Ramos (cell line): ENCODE results near the gene FAAP100.
"Not testable (repeated sequence)": the region's sequence is repeated elsewhere in the genome, so short reads cannot be mapped to it uniquely, and the experiment has no call there.

Source experiments
- in situ Hi-C: fragments of 300-500 bp; cut with MboI; formaldehyde crosslinking; loops from one replicate; pipeline ENCODE4 v1.14.3; 2022; ENCODE audit warnings: low sequenced_read_pairs; ENCODE audit not compliant: unreplicated experiment

Gene FAAP100

DNA sequence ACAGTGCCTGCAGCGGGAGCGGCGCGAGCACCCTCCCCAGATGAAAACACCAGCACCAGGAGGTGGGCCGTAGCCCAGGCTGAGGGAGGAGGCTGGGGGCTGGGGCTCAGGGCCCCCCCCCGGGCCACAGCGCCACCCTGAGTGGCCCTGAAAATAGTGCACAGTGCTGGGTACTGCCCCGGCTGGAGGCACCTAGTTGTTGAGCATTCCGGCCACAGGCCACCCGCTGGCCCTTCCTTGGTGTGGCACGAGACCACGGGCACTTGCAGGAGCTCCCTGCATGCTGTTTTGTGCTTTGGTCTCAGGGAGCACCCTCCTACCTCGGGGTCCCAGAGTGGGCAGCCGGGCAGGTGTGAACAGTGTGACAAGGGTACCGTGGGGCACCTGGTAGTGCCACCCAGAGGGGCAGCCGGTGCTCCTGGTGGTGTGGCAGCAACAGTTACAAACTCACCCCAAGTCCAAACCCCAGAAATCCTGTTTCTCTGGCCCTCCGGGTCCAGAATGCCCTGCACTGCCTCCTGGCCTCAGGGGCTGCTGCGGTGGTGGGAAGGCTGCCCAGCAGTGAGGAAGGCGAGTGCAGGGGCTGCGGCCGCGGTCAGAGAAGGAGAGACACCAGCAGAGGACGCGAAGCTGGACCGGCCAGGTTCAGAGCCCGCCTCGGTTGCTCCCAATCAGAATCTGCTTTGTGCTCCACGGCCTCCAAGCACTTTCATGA is 12.0 kb downstream of the FAAP100 start:
- in situ Hi-C loops: no loop called here

DNA sequence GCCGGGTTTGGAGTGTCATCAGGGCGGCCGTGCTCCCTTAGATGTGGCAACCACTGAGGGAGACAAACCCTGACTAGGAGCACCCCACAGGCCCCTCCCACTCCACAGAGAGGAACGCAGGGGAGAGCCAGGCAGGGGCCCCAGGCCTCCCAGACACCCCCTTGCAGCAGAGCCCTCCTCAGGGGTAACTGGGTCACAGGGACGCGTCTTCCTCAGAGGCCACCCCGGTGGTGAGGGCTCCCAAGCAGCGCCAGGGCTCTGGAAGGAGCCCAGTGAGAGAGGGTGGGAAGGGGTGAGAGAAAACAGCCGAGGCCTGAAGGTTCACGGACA is 12.6 kb downstream of the FAAP100 start:
- in situ Hi-C loops: no loop called here

DNA sequence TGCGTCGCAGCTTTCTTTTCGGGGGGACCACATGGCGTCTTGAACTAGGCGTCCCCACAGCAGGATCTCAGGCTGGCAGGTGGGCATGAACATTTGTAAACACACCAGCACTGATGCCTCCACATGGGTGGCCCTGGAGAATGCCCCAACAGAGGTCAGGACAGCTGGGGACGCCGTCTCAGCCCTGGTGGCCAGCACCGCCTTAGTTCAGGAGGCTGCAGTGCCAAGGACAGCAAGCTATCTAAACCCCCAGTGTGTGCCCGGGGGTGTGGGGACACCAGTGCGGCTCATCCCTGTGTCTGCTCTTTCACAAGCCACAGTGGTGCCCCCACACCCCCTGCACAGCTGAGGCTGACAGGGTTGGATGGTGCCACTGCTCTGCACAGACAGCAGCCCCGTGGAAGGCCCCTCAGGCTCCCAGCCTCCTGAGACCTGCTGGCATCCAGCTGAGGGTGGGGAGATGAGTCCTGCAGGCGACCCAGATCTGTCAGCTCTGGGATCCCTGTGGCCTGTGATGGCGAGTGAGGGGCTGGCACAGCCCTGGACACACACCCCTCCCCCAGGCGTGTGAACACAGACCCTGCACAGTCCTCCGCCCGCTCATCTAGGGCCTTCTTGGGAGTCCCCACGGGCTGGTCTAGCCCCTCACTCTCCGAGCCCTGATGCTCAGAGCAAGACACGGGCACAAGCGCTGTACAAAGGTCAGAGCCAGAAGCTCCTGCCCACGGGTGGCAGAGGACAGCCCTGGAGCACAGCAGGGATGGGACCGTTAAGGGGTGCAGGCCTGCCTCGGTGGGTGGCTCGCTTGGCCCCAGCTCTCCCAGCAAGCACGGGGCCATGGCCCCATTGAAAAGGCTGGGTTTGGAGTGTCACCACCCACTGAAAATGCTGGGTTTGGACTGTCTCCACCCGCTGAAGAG is 13.2 kb downstream of the FAAP100 start:
- in situ Hi-C loops: no loop called here

DNA sequence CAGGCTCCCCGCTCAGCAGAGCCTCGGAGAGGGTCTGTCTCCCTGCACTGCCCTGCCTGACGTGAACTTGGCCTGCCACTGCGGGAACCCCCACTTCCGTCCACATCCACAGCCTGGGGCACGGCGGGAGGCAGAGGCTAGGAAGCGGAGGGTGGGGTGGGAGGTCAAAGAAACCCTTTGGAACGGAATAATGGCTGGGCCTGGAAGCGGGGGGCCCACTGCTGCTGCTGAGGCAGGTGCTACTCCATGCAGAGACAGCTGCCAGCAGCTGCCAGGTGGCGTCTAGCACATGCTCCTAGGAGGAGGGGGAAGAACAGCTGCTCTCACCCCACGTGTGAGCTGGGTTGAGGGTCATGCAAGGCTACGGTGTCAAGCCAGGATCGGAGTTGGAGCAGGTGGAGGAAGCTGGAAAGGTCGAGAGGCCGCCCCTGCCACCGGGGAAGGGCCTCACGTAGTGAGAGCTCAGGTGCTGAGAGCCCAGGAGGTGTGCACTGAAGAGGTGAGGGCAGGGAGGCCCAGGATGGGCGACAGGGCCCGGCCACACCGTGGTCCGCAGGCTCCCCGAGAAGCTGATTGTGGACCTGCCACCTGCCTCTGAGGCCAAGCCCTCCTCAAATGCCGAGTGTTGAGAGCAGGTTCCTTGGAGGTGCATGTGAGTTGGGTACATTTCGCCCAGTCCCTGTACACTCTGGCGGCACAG is 14.1 kb downstream of the FAAP100 start:
- in situ Hi-C loops: no loop called here

DNA sequence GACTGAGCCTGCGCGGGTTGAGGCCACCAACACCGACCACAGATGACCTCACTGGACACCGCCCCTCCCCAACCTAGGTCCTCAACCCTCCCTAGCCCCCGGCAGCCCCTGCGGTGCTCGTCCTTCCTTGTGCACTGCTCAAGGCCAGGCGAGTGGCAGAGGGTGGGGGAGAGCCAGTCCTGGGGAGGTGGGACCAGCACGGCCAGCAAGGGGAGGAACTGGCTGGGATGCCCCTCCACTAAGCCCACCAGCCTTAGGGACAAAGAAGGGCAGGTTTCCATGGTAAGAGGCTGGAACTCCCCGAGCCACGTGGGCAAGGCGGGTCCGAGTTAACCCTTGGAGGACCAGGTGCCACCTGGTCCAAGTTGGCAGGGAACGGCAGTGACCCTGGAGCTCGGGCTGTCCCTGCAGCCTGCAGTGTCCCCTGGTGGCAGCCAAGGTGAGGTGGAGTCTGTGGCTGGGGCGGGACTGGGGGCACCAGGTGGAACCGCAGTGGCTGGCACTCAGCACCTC is 14.8 kb downstream of the FAAP100 start:
- in situ Hi-C loops: no loop called here

DNA sequence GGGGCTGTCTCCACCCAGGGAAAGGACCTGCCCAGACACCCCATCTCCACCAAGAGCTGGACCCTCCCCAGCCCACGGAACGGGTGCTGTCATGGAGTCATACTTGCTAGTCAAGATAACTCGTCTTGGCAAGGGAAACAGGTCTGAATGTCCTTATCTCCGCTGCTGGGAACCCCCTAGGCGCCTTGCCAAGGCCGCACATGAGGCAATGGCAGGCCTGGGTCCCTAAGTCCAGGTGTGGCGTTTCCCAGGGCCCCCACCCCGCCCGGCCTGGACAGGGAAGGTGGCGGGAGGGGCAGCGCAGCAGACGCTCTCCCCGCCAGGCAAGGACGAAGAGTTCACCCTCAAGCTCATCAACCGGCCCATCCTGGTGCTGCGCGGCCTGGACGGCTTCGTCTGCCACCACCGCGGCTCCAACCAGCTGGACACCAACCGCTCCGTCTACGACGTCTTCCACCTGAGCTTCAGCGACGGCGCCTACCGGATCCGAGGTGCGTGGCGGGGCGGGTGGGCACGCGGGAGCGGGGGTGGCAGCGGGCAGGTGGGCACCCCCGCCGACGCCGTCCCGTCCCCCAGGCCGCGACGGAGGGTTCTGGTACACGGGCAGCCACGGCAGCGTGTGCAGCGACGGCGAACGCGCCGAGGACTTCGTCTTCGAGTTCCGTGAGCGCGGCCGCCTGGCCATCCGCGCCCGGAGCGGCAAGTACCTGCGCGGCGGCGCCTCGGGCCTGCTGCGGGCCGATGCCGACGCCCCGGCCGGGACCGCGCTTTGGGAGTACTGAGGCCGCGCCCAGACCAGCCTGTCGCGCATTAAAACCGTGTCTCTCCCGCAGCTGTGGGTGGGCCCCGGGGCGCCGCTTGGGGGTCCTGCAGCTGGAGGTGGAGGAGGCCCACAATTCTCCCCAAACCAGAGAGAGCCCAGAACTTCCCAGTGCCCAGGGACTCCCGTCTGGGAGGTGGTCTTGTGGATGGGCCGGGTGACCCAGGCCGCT is 15.6 kb downstream of the FAAP100 start:
- in situ Hi-C loops: no loop called here

DNA sequence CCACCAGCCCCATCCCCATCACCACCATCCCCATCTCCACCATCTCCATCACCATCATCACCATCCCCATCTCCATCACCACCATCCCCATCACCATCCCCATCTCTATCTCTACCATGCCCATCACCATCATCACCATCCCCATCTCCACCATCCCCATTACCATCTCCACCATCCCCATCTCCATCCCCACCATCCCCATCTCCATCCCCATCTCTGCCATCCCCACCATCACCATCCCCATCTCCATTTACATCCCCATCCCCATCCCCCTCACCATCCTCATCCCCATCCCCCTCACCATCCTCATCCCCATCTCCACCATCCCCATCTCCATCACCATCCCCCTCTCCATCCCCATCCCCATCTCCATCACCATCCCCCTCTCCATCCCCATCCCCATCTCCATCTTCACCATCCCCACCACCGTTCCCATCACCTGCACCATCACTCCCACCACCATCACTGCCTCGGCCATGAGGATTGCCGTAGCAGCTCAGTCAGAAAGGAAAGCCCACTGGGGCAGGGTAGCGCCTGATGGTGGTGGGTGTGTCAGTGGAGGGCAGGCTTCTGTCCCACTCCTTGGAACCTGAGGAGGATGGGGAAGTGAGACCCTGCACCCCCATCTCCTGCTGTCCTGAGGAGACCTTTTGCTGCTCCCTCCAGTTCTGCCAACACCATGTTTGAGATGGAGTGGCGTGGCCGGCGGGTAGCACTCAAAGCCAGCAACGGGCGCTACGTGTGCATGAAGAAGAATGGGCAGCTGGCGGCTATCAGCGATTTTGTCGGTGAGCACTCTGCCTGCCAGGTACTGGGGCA is 16.5 kb downstream of the FAAP100 start:
- in situ Hi-C loops: no loop called here

DNA sequence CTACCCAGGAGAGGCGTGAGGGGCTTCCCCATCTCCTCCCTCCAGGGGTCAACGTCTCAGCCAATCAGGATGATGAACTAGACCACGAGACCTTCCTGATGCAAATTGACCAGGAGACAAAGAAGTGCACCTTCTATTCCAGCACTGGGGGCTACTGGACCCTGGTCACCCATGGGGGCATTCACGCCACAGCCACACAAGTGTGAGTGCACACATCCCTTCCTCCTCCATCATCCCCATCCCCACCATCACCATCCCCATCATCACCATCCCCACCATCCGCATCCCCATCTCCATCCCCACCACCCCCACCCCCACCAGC is 17.2 kb downstream of the FAAP100 start:
- in situ Hi-C loops: no loop called here

DNA sequence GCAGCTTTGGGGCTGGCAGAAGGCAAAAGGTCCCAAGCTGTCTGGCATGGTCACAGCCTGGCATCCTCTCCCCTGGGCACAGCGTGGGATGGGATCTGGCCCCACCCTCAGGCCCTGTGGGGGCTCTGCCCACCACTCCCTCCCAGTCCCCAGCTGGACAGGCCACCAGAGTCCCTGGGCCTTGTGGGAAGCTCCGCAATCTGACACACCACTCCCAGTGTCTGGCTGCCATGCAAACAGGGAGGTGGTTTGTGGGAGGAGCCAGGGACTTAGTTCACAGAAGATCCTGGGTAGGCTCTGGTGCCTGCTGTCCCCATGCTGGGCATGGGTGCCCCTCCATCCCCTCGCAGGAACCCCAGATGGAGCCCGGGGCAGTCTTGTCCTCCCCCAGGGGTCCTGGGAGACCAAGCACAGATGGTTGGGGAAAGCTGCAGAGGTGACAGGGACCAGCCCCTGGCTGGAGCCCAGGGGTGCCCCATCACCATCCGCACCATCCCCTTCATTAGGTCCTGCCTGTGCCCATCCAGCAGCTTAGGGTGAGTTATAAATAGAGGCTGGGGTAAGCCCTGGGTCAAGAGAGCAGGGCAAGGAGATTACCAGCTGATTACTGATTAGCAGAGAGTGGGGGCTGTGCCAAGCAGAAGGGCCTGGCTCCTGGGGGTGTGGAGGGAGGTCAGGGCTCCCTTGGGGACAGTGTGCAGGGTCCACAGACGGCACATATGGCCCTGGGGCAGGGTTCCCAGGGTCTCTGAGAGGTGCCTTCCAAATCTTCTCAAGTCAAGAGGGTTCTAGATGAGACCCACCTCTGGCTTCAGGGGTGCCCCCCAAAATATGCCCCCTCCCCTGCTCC is 17.8 kb downstream of the FAAP100 start:
- in situ Hi-C loops: no loop called here

DNA sequence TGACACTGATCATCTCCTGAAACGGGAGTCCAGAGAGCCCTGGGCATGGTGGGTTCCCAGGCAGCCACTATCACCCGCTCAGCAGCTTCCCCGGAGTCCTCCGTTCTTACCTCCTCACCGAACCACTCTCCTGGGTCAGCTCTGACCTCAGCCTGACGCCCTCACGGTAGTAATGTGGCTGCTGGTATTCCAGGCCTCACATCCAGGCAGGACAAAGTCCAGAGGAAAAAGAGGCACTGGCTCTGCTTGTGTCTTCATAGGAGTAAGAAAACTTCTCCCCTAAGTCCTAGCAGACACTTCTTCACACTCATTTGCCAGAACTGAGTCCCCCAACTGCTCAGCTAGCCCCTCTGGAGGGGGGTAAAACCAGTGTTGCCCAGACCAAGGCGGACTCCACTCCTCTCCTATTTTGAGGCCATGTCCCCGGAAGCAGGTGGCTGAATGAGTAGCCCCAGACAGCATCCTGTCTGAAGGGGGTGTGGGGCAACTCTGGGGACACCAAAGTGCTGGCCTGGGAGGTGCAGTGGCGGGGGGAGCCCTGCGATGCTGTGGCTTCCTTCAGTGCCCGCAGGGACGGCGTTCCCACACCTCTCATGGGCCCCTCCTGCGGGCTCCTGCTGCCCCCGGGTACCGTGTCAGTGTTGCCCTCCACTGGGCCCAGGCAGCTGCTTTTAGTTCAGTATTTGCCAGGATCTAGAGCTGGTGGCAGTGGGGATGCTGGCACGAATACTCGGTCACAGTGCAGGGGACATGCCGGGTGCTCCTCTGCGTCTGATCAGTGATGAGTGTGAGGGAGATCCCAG is 18.6 kb downstream of the FAAP100 start:
- in situ Hi-C loops: no loop called here

DNA sequence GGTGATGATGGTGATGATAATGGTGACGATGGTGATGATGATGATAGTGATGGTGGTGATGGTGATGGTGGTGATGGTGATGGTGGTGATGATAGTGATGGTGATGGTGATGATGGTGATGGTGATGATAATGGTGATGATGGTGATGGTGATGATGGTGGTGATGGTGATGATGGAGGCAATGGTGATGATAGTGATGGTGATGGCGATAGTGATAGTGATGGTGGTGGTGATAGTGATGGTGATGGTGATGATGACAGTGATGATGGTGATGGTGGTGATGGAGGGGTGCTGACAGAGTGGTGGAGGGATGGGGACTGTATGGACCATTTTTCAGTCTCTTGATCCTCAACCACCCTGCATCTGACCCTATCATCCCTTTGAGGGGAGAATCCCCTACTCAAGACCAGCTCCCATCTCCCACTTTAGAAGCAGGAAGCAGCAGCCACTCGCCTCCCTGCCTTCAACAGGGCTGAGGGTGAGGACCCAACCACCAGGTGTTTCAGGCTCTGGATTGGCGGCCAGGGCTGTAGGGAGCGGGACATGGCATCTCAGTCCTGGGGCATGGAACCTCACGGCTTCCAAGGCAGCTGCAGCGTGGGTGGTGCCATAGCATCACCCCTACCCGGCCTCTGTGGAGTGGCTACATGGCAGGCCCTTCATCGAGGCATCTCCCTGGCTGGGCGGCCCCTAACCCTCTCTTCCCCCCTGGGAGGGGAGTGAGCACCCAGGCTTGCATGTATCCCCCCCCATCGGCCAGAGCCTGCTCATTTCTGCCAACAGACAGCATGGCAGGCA is 19.5 kb downstream of the FAAP100 start:
- in situ Hi-C loops: no loop called here

DNA sequence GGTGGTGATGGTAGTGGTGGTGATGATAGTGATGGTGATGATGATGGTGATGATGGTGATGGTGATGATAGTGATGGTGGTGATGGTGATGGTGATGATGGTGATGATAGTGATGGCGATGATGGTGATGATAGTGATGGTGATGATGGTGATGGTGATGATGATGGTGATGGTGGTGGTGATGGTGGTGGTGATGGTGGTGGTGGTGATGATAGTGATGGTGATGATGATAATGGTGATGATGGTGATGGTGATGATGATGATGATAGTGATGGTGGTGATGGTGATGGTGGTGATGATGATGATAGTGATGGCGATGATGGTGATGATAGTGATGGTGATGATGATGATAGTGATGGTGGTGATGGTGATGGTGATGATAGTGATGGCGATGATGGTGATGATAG is 20.2 kb downstream of the FAAP100 start:
- in situ Hi-C loops: not testable (repeated sequence)

DNA sequence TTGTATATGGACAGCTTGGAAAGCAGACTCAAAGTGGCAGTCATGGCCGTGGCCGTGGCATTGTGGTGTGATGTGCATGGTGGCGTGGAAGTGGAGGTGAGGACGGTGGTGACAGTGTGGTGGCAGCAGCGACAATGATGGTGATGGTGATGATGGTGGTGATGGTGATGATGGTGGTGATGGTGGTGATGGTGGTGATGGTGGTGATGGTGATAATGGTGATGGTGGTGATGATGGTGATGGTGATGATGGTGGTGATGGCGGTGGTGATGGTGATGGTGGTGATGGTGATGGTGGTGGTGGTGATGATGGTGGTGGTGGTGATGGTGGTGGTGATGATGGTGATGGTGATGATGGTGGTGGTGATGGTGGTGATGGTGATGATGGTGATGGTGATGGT is 21.1 kb downstream of the FAAP100 start:
- in situ Hi-C loops: not testable (repeated sequence)

DNA sequence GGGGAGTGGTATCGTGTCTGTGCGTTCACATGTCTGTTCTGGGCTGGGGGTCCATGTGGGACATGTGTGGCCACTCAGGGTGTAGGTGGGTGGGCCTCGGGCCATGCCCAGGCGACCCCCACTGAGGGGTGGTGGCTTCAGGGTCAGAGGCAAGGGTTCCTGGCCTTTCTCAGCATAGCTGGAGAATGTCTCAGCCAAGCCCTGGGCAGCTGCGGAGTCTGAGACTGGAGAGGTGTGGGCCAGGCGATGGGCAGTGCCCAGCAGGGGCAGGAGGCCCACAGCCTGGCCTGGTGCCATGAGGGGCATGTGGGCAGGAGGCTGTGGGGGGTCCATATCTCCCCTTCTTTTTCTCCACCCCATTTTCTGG is 22.7 kb downstream of the FAAP100 start:
- in situ Hi-C loops: no loop called here

DNA sequence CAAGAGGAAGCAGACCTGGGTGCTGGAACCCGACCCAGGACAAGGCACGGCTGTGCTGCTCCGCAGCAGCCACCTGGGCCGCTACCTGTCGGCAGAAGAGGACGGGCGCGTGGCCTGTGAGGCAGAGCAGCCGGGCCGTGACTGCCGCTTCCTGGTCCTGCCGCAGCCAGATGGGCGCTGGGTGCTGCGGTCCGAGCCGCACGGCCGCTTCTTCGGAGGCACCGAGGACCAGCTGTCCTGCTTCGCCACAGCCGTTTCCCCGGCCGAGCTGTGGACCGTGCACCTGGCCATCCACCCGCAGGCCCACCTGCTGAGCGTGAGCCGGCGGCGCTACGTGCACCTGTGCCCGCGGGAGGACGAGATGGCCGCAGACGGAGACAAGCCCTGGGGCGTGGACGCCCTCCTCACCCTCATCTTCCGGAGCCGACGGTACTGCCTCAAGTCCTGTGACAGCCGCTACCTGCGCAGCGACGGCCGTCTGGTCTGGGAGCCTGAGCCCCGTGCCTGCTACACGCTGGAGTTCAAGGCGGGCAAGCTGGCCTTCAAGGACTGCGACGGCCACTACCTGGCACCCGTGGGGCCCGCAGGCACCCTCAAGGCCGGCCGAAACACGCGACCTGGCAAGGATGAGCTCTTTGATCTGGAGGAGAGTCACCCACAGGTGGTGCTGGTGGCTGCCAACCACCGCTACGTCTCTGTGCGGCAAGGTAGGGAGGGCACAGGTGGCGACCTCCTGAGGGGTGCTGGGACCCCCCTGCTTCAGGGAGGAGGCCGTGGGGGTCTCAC is 23.3 kb downstream of the FAAP100 start:
- in situ Hi-C loops: no loop called here

DNA sequence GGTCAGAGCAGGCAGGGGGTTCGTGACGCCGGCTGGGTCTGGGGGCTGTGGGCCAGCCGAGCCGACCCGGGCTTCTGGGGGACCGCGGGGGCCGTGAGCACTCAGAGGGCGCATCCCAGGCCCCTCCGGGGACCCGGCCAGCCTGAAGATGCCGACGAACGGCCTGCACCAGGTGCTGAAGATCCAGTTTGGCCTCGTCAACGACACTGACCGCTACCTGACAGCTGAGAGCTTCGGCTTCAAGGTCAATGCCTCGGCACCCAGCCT is 23.8 kb downstream of the FAAP100 start:
- in situ Hi-C loops: no loop called here
